HG02623 (cell line): Measurements from ENCODE around the gene DCAF7.

Experiments used
- ATAC-seq: cut with Tn5 transposase; IDR thresholded peaks from one replicate; pipeline ENCODE4 v1.9.1; 2021; ENCODE audit warnings: moderate library complexity; ENCODE audit not compliant: unreplicated experiment

Gene DCAF7

GRCh38 chr17:63623786-63624530, 73.7 kb downstream of the DCAF7 start:
- ATAC-seq = no peak

- ATAC-seq = no peak
Observed at GRCh38 chr17:63624531-63624880, 74.2 kb downstream of the DCAF7 start.

GRCh38 chr17:63626551-63627180, 76.4 kb downstream of the DCAF7 start:
- ATAC-seq = no peak

DNA sequence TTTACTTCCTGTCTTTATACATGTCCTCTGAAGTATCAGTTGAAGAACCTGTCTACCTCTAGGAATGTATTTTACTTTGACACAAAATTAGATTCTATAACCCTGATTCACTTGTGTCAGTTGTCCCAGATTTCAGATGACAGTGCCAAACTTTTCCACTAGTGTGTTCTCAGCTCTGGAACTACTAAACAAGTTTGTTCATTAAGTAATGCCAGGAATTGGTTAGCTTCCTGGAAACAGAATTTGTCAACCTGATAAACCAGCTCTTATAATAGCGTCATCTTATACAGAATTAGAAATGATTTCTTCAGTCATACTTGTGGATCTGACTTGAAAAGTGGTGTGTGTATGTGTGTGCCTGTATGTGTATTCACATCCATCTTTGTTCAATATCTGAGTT, 79.3 kb downstream of the DCAF7 start:
- ATAC-seq = no peak

DNA sequence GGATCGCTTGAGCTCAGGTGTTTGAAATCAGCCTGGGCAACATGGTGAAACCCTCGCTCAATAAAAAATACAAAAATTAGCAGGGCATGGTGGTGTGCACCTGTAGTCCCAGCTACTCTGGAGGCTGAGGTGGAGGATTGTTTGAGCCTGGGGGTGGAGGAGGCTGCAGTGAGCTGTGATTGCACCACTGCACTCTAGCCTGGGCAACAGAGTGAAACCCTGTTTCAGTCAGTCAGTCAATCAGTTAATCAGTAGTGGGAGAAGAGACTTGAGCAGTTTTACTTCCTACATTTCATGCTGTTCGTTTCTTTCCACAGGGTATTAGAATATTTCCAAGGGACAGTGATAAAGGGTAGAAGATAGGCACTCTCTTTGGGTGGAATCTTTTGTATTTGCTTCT, 80.8 kb downstream of the DCAF7 start:
- no peak for ATAC-seq

- no peak for ATAC-seq
Observed at GRCh38 chr17:63631626-63632025, 81.3 kb downstream of the DCAF7 start.

- no peak for ATAC-seq
Observed at GRCh38 chr17:63633742-63634141, 83.5 kb downstream of the DCAF7 start.

DNA sequence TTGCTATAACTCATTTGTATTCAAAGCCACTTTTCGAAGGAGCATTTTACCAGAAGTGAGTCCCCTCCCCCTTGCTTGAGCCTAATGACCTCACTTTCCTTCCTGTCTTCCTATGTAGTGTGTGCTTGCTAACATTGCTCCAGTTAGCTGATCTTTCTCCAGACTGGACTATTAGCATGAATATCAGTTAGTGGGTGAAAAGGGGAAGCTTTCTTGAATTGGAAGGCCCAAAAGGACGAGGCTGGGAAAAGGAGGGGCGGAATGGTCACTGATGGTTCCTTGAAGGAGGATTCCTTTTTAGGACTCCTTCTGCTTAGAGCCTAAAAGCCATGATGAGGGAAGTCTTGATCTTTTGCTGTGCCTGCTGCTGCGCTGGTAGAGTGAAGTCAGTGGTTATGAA, 83.9 kb downstream of the DCAF7 start:
- no peak for ATAC-seq

- ATAC-seq = no peak
Observed at GRCh38 chr17:63634816-63635215, 84.5 kb downstream of the DCAF7 start.

GRCh38 chr17:63635290-63635689, 85.0 kb downstream of the DCAF7 start:
- no peak for ATAC-seq

DNA sequence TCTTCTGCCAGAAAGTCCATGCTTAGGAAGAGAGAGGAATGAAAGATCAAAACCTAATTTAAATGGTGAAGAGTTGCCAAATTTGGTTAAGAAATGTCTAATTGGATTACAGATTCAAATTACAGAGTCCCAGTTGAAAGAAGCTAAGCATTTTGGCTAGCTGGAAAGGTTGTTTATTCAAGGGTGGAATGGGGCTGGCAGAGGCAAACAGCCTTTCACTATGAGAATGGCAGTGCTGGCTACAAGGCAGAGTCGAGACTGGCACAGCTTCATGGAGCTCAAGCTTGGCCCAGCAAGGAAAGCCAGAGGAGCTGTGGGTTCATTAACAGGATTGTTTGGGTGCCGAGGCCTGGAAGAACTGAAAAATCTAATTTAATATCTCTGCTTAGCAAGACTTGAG, 85.5 kb downstream of the DCAF7 start:
- ATAC-seq = no peak

GRCh38 chr17:63639125-63639524, 88.8 kb downstream of the DCAF7 start:
- ATAC-seq = no peak

- ATAC-seq = no peak
Observed at GRCh38 chr17:63640038-63640437, 89.8 kb downstream of the DCAF7 start.

GRCh38 chr17:63641692-63642448, 91.6 kb downstream of the DCAF7 start:
- ATAC-seq = no peak
